Activated CD8-positive, alpha-beta memory T cell treated with anti-CD3 and anti-CD28 coated beads, Interleukin-2, amount 50 U/mL, for 1 hour (primary cell): ENCODE results near the gene HEMGN.
"Not testable (repeated sequence)": the region's sequence is repeated elsewhere in the genome, so short reads cannot be mapped to it uniquely, and the experiment has no call there.

Experiments
- DNase-seq: peaks from one replicate; pipeline ENCODE4 v3.0.0-alpha.2; 2020; ENCODE audit errors: extremely low read depth

HEMGN gene, protein sequence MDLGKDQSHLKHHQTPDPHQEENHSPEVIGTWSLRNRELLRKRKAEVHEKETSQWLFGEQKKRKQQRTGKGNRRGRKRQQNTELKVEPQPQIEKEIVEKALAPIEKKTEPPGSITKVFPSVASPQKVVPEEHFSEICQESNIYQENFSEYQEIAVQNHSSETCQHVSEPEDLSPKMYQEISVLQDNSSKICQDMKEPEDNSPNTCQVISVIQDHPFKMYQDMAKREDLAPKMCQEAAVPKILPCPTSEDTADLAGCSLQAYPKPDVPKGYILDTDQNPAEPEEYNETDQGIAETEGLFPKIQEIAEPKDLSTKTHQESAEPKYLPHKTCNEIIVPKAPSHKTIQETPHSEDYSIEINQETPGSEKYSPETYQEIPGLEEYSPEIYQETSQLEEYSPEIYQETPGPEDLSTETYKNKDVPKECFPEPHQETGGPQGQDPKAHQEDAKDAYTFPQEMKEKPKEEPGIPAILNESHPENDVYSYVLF

DNA sequence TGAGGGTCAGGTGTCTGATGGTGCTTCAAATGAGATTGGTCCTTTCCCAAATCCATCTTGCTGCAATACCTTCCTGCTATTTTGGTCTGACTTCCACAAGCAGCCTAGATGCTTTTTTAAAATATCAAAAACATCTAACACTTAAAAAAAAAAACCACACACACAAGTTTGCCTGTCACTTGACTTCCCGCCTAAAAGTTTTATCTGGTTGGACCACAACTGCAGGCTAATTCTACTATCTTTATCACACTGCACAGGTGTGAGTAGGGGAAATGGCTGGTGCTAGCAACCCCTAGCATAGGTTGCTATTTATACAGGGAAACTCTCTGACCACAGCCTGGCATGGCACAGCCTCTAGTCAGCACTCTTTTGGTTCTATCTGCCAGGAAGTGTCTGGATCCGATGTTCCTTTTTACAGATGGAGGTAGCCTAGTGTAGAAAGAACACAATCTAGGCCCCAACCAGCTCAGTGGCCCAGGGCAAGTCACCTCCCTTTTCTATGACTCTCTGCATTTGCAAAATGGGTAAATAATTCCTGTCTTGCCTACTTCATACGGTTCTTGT, at the start of gene HEMGN:
Gene HEMGN (minus strand): TSS at position 92 of the 564 bp plus-strand sequence. CDS start 36 bp downstream, at position 56.
- DNase-seq, result no peak

DNA sequence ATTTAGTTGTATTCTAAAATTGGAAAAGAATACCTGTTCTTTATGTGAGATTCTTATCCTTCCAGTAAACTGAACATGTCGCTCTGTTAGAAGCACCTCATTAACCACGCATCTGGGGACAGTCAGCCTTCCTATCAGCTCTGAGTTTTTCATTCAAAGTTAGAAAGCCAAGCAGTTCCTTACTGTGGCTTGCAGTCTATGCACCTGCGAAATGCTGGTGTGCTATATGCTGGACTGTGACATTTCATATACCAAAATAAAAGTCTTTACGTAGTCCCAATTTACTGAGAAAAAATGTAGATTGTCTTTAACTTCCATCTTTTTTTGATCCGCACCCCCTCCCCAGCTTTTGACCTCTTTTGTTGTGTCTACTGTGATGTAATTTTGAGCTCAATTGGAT, 49.5 kb upstream of the HEMGN start:
- DNase-seq, result no peak

DNA sequence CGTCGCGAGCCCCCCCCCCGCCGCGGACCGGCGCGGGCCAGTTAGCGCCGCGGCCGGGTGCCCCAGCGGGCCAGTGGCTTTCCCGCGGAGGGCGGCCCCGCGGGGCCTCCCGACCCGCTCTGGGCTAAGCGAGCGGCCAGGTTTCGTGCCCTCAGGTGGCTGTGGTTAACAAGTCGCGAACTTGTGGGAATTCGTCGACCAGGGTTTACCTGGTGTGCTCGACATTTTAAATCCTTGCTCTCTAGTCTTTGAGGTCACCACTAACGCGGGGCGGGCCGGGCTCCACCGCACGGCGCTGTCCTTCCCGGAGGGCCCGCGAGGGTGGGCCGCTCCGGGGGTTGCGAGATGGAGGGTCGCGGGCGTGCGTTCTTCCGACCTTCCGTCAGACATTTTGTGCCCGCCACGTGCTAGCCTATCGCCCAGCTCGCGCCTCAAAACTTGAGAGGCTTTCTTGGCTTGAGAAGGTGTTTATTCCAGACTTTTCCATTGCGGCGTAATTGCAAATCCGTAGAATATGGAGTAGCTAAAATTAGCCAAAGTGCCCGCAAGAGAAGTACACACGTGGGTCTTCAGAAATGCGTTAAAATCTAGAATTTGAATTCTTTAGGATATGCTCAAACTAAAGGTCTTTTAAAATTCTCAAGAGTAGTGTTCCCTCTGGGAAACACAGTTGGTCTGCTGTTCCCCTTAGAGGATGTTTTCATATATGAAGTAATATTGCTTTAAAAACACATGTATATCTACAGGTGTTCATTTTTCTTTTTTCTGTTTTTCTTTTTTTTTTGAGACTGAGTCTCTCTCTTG, 47.3 kb upstream of the HEMGN start:
- DNase-seq, result no peak

DNA sequence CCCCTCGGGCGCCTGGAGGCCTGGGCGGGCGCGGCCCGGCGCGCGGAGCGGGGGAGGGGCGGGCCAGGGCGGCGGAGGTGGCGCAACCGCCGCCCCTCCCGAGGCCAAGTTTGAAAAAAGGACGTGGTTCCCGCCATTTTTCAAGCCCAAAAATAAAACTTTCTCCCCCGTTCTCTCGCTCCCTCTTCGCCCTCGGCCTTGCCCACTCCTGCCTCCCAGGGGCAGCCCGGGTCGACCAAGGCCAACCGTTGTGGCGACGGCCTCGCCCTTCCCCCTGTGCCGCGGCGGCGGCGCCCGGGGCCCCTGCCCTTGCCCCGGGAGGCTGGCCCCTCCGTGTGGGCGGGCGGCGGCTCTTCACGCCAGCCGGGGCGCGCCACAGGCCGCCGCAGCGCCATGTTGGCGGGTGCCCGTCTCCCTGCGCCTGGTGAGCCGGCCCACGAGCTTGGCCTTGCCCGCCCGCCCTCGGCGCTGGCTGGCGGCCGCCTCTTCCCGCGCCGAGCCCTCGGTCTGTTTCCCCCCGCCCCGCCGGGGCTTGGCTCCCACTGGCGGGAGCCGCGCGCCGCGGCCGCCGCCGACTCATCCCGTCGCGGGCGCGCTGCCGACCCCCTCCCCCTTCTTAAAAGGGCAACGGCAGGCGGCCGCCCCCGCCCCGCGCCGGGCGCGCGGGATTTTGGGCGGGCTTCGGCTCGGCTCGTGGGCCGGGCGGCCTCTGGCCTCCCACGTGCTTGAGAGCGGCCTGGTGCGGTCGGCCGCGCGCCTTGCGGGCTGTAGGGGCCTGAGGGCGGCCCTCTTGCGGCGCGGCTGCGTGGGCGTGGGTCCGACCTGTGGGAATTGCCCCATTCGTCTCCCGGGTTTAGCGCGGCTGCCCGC, 46.5 kb upstream of the HEMGN start:
- DNase-seq, result peak; percentile 36

DNA sequence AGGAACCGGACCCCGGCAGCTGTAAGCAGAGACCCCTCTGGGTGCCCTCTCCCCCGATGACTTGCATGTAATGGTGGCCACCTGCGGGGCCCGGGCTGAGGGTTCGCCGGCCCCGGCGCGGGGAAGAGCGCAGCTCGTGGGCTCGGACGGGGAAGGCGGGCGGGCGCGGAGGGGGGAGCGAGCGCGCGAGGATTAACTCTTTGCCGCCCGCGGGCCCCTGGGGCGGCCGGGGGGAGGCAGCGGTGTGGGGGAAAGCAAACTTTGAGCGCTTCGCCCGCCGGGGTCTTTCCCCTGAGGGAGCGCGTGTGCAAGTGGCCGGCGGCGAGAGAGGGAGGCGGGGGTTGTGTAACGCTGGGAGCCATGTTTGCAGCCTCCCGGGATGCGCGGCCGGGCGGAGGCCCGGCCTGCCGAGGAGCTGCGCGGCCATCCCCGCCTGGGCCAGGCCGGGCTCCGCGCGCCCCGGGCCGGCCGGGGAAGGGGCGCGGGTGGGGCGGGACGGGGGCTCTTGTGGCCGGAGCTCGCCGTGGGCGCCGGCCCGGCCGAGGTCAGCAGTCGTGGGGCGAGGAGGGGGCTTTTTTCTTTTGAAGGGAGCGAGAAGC, 45.7 kb upstream of the HEMGN start:
- DNase-seq, result no peak

DNA sequence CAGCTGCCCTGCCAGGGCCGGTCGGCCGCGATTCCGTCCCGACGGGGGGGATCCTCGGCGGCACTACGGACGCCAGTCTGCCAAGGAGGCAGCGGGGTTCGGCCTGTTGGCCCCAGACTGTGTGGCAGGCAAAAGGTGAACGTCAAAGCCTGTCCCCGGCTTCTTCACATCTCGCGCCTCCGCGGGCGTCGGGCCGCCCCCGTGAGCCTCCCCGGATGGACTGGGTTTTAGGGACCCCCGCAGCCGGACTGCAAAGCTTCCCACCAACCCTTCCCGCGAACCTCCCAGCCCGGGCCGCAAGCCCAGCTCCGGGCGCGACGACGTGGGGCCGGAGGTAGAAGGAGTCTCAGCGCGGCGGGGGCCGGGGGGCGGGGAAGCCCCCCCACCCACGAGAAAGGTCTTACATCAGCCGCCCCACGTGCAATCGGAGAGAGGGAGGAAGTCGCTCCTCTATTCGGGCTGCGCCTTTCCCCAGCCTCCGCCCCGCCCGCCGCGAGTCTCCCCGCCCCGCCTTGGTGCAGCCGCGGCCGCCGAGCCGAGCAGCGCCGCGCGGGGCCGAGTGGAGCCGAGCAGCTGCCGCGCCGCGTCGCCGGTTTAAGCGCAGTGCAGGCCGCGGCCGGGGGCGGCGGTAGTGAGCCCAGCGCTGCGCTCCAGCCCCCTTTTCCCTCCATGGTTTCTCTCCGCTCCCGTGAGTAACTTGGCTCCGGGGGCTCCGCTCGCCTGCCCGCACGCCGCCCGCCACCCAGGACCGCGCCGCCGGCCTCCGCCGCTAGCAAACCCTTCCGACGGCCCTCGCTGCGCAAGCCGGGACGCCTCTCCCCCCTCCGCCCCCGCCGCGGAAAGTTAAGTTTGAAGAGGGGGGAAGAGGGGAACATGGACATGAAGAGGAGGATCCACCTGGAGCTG, 45.0 kb upstream of the HEMGN start, which contains the start of gene ANP32B:
Gene ANP32B (plus strand): TSS at position 659 of the 906 bp plus-strand sequence. CDS start 215 bp downstream, at position 874.
- DNase-seq, result peak; percentile 82

DNA sequence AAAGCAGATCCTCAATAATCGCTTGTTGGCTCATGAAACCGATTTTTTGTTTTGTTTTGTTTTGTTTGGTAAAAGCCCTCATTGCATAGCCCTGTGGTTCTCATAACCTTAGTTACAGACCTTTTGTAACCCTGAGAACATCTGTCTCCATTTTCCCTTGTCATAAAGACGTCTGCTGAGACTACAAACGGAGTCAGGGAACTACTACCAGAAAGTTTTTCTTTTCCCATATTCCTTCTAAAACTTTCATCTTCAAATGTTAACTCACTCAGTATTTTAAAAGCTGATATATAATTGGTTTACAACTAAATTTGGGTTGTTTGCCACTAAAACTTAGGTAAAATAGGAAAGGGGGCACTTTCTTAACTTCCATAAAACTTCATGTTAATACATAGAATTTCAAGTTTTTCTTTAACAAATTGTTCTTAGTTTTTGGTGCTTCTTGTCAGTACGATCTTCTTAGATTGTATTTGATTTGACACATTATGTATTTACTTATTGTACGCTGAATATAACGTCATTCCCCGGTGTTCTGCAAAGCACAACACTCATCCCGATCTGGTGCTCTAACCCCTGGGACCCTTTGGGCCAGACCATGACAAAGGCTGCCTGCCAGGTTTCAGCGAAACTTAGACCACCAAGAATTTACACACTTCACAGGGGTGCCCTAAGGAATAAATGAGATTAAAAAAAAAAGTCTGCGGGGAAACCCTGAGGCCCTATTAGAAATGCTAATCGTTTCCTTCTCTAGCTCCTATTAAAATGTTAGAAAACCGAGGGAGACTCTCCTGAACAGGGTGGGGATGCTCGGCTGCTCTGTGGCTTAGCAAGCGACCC, 44.1 kb upstream of the HEMGN start:
- DNase-seq, result no peak

DNA sequence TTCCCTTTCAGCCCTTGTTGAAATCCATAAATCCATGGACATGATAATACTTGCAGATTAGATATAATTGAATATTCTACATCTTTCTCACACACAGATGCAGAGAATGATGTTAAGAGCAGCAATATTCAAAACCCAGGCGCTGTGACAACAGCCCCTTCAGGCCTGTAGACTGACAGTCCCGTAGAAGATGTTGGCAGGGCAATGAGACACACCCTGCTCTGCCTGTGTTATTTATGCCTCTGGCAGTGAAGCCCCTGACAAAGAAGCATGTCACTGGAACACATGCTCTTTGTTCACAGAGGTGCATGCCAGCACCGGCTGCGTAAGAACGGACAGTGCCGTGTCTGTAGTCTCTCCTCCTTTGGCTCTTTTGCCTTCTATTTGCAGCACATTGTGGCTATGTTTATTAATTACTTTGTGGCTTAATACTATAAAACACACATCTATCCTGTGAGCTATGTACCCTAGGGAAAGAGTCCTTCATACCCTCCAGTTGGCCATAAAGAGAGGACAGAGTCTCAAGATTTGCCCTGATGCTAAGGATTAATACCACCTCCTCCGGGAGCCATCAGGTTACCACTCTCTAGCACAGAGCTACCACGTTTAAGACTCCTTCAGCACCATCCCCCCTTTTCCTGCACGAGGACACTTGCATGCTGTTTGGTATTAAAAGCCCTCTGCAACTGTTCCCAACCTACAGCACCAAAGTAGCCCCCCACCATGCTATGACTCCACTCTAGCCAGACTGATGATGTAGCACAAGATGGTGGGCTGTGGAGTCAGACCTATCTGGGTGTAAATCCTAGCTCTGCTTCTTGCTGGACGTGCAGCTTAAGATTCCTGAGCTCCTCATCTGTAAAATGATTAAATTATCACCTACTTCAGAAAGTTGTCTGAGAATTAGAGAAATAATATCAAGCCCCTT, 43.2 kb upstream of the HEMGN start:
- no peak for DNase-seq

DNA sequence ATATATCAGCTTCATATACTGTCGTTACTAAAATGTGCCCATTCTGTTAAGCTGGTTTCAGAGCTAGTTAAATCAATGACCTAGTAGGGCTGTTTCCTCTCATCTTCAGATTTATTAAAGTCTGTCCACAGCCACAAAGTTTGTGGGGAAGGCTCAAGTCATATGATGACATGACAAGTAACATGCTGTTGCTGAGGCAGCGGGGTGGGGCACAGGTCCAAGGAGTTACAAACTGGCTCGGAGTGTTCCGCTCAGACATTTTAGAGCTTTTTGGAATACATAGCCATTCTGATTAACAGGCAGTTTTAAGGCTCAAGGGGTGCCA, 42.5 kb upstream of the HEMGN start:
- no peak for DNase-seq

DNA sequence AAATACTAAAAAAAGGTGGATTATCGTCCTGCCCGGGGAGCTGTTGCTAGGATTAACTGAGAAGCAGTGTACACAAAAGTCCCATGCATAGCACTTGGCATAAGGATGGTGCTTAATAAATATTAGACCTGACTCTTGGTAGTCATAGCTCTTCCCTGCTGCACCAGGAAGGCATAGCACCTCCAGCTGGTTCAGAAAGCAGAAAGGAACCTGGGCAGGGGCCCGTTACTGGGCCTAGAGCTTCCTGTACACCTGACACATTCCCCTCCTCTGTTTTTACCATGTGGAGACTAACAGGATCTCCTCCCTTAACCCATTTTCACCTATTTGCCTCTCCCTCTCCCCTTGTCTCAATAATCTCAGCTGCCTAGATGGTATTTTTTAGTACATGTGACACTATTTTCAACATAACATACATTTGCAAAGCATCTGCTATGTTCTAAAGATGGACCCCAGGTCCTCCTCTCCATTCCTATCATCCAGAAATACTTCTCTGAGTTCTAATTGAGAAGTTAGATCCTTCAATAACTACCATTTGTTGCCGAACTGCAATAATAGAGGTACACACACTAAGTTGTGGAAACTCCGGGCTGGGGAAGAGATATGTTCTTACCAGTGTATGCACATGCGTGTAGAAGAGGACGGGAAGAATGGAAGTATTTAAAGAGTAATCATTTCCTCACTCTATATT, 42.0 kb upstream of the HEMGN start:
- DNase-seq, result no peak

DNA sequence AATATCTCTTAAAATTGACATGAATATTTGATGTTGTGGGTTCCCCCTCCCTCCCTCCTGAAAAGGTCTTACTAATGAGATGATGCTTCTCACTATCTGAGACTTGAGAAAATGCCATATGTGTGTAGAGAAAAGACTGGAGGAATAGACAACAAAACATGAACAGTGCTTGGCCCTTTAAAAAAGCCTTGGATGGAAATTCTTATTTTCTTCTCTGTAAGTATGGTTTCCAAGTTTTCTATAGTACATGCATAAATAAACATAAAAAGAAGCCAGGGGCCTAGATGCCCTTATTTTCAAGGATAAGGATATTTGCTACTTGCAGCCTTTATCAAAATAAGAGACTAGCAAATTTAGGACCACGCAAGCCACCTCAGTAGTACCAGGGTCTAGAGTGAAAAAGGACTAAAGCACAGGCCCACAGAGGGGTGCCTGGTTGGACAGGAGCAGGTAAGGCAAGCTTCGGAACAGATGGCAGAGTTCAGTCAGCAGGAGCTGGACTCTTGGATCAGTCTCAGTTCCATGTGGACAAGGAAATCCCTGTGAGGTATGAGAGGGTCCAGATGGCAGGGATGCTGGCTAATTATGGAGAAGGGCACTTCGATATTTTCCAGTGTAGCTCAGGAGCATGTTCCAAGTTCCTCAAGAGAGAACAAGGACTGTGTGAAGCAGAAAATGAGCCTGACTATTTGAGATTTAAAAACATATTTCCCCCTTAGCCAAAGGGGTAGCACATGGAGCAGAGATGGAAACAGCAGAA, 40.6 kb upstream of the HEMGN start:
- DNase-seq, result no peak

DNA sequence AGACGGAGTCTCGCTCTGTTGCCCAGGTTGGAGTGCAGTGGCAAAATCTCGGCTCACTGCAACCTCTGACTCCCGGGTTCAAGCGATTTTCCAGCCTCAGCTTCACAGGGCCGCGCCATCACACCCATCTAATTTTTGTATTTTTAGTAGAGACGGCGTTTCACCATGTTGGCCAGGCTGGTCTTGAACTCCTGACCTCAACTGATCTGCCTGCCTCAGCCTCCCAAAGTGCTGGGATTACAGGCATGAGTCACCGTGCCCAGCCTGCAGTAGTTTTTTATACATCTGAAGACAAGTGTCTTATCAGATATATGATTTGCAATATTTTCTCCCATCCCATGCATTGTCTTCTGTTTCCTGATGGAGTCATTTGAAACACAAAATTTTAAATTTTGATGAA, 38.7 kb upstream of the HEMGN start:
- not testable (repeated sequence) for DNase-seq

DNA sequence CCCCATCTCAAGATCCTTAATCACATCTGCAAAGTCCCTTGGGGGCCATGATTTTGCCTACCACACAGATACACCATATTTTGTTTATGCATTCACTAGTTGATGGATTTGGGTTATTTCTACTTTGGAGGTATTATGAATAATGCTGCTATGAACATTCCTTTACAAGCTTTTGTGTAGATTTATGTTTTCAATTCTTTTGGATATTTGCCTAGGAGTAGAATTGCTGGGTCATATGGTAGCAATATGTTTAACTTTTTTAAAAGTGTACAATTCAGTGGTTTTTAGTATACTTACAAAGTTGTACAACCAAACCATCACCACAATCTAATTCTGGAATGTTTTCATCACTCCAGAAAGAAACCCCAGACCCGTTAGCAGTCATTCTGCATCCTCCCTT, 37.4 kb upstream of the HEMGN start:
- no peak for DNase-seq

DNA sequence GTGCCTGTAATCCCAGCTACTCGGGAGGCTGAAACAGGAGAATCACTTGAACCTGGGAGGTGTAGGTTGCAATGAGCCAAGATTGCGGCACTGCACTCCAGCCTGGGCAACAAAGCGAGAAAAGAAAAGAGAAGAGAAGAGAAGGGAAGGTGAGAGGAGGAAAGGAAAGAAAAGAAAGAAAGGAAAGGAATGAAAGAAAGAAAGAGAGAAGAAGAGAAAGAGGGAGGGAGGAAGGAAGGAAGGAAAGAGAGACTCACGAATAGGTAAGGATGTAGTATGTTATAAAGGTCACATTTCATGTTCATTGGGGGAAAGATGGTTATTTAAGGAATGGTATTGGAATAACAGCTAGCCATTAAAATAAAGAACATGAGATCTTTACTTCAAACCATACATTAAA, 34.8 kb upstream of the HEMGN start:
- DNase-seq, result no peak

DNA sequence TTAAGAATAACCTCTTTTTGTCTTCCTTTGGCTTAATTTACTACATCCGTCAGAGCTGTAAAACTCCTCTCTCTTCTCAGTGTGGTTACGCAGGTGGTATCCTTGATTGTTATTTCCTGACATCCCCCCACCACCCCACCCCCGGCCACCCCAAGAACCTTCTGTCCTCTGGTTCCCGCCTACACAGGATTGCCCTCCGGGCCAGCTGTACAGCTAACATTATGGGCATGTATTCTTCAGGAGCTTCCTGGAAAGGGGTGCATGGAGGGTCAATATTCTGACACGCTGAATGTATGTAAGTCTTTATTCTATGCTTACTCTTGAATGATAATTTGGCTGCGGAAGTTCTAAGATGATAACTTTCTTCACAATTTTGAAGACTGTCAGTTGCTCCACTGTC, 32.2 kb upstream of the HEMGN start:
- no peak for DNase-seq

DNA sequence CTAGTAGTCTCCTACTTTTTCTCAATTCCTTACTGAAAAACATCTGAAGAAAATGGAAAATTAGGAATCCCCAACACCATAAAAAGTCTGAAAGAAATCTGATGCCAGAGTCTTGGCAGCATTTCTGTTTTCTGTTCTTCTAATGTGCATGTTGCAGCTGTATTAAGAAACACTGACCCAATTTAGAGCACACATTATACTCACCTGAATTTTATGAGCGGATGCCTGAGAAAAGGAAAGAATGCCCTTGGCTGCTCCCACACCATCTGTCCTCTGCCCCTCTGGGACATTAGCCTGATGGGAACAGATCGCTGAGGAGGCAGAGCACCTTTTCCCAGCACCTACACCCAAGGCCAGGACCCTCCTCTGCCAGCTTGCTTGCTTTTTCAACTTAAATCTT, 31.0 kb upstream of the HEMGN start:
- DNase-seq, result no peak

DNA sequence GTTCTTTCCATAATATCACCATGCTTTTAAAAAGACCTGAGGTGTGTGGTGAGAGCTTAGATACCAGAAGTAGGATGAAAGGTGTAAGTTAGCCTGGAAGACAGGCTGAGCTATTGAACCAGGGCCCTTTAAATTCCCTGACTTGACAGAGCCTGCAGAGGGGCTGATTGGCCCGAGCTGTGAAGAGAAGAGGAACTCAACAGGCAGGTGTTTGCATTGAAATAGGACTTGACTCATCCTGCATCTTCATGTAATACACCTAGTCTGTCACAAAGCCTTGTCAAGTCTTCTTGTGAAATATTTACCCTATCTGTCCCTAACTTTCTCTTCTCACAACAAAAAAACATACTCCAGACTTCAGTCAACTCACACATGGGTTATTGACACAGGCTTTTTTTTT, 28.5 kb upstream of the HEMGN start:
- no peak for DNase-seq
